ENCODE data around the gene OS9. TPM values are rescaled to one million over a fixed set of nuclear protein-coding genes. Genes with fewer than 3 reads are reported as not detected.
"Not testable (repeated sequence)": the region's sequence is repeated elsewhere in the genome, so short reads cannot be mapped to it uniquely, and the experiment has no call there.

OS9 gene
- total and polyA plus RNA-seq, 9 of the 15 experiments (the other 6 are each of a cell fraction or from before 2014, with no cell fraction given): 4.6 to 105 (median 89.5) TPM

DNA sequence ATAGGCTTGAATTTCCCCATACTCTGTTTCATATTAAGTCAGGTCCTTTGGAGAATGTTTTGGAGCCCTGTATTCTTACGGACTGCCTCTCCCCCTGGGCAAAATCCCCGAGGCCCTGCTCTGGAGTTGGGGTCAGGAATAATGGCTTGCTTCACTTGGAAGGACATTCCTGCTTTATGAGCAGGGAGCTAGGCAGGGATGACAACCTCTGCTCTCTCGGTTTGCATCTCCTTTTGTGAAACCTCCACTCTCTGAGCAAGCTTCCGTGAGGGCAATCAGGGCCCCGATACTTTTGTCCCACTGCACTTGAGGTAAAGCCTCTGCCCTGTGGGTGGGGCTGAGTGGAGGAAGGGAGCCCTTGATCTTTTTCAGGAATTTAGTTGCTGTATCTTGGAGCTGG, 19.3 kb downstream of the OS9 start:
- in situ Hi-C loops (cut with MboI) (no loop called here), intact Hi-C loops (cut with micrococcal nuclease) (no loop called here)
- H3K27ac ChIP-seq (ENCODE audit: extremely low read depth, low read depth, low read length): no peak overlapping the region
- no peaks in the 10 kb centered on the region for H3K27me3 ChIP-seq (ENCODE audit: control insufficient read depth in 2 of 2, insufficient read depth in 2 of 2, low read length in 2 of 2)
- no TSS peak for BruUV-seq (replicated peaks)
- ChIA-PET POLR2A (interaction anchor here (0.7 to 1.2 kb wide), 3 partner anchors 11 to 17 kb away, joined by 3 to 5 read pairs (median 4); no protein-coding TSS in a partner anchor), CTCF (ENCODE audit: low intra/inter-chr PET ratio) (no interaction called here)
- FAIRE-seq (no peak), DNase-seq (ENCODE audit: extremely low read depth in 1 of 4, low spot score in 3 of 4) (no peak), ATAC-seq (no peak)
- no peak overlapping the region for H3K4me2 ChIP-seq (ENCODE audit: insufficient read depth, low read length)
- H3K9me1 ChIP-seq (ENCODE audit: control insufficient read depth, insufficient read depth, low read length): no peaks in the 10 kb centered on the region
- no peak overlapping the region for H3K9ac ChIP-seq (ENCODE audit: insufficient read depth in 1 of 2, low read depth in 2 of 2, low read length in 2 of 2)
- H4K20me1 ChIP-seq (replicated peaks; ENCODE audit: control insufficient read depth, insufficient read depth, low read length): no peaks in the 10 kb centered on the region
- H3K4me1 ChIP-seq (replicated peaks in 1 of 2; ENCODE audit: control insufficient read depth in 2 of 2, insufficient read depth in 2 of 2, low read length in 2 of 2): no peaks in the 10 kb centered on the region; a peak in 2 of 5 replicates
- no peak overlapping the region for H3K4me3 ChIP-seq
- no peak overlapping the region for H2AFZ ChIP-seq (ENCODE audit: low read depth, low read length)
- WGBS (ENCODE audit: insufficient coverage, low coverage, missing lambda C conversion rate): 78% methylated on average over 5 of the region's 5 CpGs
- H3K79me2 ChIP-seq (ENCODE audit: control insufficient read depth, insufficient read depth, low read length): no peaks in the 10 kb centered on the region
- peaks cover 26% of the 10 kb centered on the region; the same call in 2 of the 3 replicates for H3K36me3 ChIP-seq (ENCODE audit: control insufficient read depth, insufficient read depth, low read length)
- no peaks in the 10 kb centered on the region for H3K9me3 ChIP-seq (replicated peaks; ENCODE audit: control insufficient read depth, insufficient read depth, low read depth, low read length)
- TF ChIP-seq KLF6 (CRISPR knock-in tag; IDR thresholded peaks at IDR 0.05; ENCODE audit: borderline replicate concordance): no peak
- TF ChIP-seq BACH1 (tag; IDR thresholded peaks at IDR 0.05): no peak
- TF ChIP-seq STAT5A (IDR thresholded peaks at IDR 0.05; ENCODE audit: borderline replicate concordance, low read length): no peak
- TF ChIP-seq OTX1 (CRISPR knock-in tag; IDR thresholded peaks at IDR 0.05): no peak
- no peak for TF ChIP-seq CBX5 (IDR thresholded peaks at IDR 0.05; ENCODE audit: borderline replicate concordance, low read depth)
- TF ChIP-seq, protein P1, sequence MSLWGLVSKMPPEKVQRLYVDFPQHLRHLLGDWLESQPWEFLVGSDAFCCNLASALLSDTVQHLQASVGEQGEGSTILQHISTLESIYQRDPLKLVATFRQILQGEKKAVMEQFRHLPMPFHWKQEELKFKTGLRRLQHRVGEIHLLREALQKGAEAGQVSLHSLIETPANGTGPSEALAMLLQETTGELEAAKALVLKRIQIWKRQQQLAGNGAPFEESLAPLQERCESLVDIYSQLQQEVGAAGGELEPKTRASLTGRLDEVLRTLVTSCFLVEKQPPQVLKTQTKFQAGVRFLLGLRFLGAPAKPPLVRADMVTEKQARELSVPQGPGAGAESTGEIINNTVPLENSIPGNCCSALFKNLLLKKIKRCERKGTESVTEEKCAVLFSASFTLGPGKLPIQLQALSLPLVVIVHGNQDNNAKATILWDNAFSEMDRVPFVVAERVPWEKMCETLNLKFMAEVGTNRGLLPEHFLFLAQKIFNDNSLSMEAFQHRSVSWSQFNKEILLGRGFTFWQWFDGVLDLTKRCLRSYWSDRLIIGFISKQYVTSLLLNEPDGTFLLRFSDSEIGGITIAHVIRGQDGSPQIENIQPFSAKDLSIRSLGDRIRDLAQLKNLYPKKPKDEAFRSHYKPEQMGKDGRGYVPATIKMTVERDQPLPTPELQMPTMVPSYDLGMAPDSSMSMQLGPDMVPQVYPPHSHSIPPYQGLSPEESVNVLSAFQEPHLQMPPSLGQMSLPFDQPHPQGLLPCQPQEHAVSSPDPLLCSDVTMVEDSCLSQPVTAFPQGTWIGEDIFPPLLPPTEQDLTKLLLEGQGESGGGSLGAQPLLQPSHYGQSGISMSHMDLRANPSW (CRISPR knock-in tag; IDR thresholded peaks at IDR 0.05): no peak
- no peak for TF ChIP-seq NR3C1 (CRISPR knock-in tag; IDR thresholded peaks at IDR 0.05)
- no peak for TF ChIP-seq POLR2G (IDR thresholded peaks at IDR 0.05; ENCODE audit: low read depth, low read length)
- no peak for TF ChIP-seq GABPA (tag; conservative IDR thresholded peaks at IDR 0.05; ENCODE audit: low read depth)
- no peak for TF ChIP-seq NONO (IDR thresholded peaks at IDR 0.05; ENCODE audit: low read depth in 2 of 2, low read length in 1 of 2)

- 89% methylated on average over 6 of the region's 6 CpGs for WGBS (ENCODE audit: insufficient coverage, low coverage, missing lambda C conversion rate)
- ATAC-seq; H3K79me2 ChIP-seq (ENCODE audit: control insufficient read depth, insufficient read depth, low read length); H3K4me3 ChIP-seq; H3K4me2 ChIP-seq (ENCODE audit: insufficient read depth, low read length); H3K9me1 ChIP-seq (ENCODE audit: control insufficient read depth, insufficient read depth, low read length); H3K4me1 ChIP-seq (replicated peaks in 1 of 2; ENCODE audit: control insufficient read depth in 2 of 2, insufficient read depth in 2 of 2, low read length in 2 of 2); H3K9me3 ChIP-seq (replicated peaks; ENCODE audit: control insufficient read depth, insufficient read depth, low read depth, low read length); in situ Hi-C loops (cut with MboI); H3K9ac ChIP-seq (ENCODE audit: insufficient read depth in 1 of 2, low read depth in 2 of 2, low read length in 2 of 2); intact Hi-C loops (cut with micrococcal nuclease); H2AFZ ChIP-seq (ENCODE audit: low read depth, low read length); DNase-seq (ENCODE audit: extremely low read depth in 1 of 4, low spot score in 3 of 4); H4K20me1 ChIP-seq (replicated peaks; ENCODE audit: control insufficient read depth, insufficient read depth, low read length); H3K27ac ChIP-seq (ENCODE audit: extremely low read depth, low read depth, low read length); CTCF ChIA-PET (ENCODE audit: low intra/inter-chr PET ratio); FAIRE-seq; BruUV-seq (replicated peaks); H3K27me3 ChIP-seq (ENCODE audit: control insufficient read depth in 2 of 2, insufficient read depth in 2 of 2, low read length in 2 of 2): not testable (repeated sequence)
- H3K36me3 ChIP-seq (ENCODE audit: control insufficient read depth, insufficient read depth, low read length): peaks cover 44% of the 10 kb centered on the region; the same call in 2 of the 3 replicates
- POLR2A ChIA-PET: interaction anchor here (0.6 kb wide), 1 partner anchor 9 kb away, joined by 3 read pairs; no protein-coding TSS in a partner anchor
These were observed 21.3 kb downstream of the OS9 start for GRCh38 chr12:57715036-57715748.
